CD1c-positive myeloid dendritic cell (primary cell): ENCODE measurements around the gene HIPK1.
"Not testable (repeated sequence)": the region's sequence is repeated elsewhere in the genome, so short reads cannot be mapped to it uniquely, and the experiment has no call there.

ENCODE experiments used
- DNase-seq: peaks from one replicate; pipeline ENCODE4 v3.0.0-alpha.2; 2016; ENCODE audit errors: extremely low spot score

HIPK1 gene

GRCh38 chr1:114011796-114012195 is 82.7 kb downstream of the HIPK1 start:
- no peak for DNase-seq

DNA sequence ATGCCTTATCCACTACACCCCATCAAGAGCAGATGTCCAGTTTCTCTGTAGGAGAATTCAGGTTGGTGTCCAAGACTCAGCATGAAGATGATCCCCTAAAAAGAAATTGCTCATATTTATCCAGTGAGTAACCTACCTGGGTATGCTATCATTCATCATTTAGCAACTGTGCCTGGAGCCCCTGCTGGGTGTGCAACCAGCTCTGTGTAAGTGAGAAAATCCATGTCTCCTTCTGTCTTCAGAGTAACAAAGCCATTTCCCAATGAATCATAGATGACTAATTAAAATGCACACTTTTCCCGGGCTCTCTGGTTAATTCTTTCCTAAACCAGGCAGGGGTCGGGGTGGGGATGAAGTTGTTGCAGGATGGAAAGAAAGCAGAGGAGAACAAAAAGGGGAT is 86.0 kb downstream of the HIPK1 start:
- no peak for DNase-seq

GRCh38 chr1:114019724-114020123 is 90.6 kb downstream of the HIPK1 start:
- DNase-seq: not testable (repeated sequence)

GRCh38 chr1:114021665-114022099 is 92.6 kb downstream of the HIPK1 start:
- no peak for DNase-seq

- DNase-seq: no peak
Observed at GRCh38 chr1:114022877-114023276, 93.8 kb downstream of the HIPK1 start.

- no peak for DNase-seq
Observed at GRCh38 chr1:114023377-114023776, 94.3 kb downstream of the HIPK1 start.

DNA sequence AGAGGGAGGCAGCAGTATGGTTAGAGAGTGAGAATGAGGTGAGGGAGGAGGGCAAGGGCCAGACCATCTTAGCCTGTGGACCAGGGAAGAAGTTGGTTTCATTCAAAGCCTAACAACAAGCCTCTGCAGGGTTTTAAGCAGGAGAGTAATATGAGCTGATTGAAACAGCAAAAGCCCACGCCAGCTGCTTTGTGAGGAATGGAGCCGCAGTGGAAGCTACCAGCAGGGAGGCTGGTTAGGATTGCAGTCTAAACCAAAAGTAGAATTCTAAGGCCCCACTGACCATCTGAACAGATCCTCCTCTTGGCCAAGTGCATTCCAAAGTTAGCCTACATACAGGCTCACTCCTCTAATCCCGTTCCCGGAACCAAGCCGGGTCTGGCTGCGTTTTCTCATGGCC is 94.9 kb downstream of the HIPK1 start:
- DNase-seq: no peak

DNA sequence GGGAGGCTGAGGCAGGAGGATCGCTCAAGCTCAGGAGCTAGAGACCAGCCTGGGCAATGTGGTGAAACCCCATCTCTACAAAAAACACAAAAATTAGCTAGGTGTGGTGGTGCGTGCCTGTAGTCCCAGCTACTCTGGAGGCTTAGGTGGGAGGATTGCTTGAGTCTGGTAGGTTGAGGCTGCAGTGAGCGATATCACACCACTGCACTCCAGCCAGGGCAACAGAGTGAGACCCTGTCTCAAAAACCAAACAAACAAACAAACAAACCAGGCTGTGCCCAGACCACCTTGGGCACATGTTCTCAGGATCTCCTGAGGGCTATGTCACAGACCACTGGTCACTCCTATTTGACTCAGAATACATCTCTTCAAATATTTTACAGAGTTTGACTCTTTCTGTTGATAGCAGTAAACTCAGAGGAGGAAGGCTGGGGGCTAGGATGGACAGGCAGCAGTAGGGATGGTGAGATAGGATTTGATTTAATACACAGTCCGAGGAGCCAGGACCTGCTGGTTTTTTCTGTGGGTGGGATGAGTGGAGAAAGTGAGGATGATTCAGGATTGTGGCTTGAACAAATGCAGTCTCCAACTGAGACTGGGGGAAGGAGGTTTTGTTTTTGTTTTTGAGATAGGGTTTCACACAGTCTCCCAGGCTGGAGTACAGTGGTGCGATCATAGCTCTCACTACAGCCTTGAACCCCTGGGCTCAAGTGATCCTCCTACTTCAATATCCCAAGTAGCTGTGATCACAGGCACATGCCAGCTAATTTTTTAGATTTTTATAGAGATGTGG is 96.7 kb downstream of the HIPK1 start:
- DNase-seq: no peak

DNA sequence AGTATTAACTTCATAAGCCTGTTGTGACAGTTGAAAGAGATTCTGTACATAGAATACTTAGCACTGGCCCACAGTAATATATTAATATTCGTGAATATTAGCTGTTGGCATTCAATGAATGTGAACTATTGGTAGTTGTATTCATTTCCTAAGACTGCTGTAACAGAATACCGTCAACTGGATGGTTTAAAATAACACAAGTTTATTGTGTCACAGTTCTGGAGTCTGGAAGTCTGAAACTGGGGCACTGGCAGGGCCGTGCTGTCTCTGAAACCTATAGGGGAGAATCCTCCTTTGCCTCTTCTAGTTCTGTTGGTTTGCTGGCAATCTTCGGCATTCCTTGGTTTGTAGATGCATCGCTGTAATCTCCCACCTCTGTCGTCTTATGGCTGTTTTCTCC is 97.7 kb downstream of the HIPK1 start:
- no peak for DNase-seq
